Measurements from ENCODE around the gene CRACR2B.

GRCh38 chr11:859394-860131 lies 31.8 kb downstream of the CRACR2B start:
- TF ChIP-seq CTCF (IDR thresholded peaks at IDR 0.05) (no peak), POLR2A (IDR thresholded peaks at IDR 0.05) (no peak)

All from uterus (tissue), 2 donors.